Upper lobe of right lung (tissue), 1 donor: ENCODE results near the gene IDE. TPM values are rescaled to one million over a fixed set of nuclear protein-coding genes. Genes with fewer than 3 reads are reported as not detected.

Experiments
- ATAC-seq: fragments of 200-7000 bp; cut with Tn5 transposase; one replicate; pipeline ENCODE4 v1.9.1; 2020; ENCODE audit warnings: mild to moderate bottlenecking, moderate library complexity
- DNase-seq: peaks from one replicate; pipeline ENCODE4 v3.0.0-alpha.2; 2020
- H3K27ac ChIP-seq: fragments of 200-600 bp; one replicate; pipeline ENCODE4 v1.8.0; 2022
- H3K27me3 ChIP-seq: fragments of 200-600 bp; one replicate; pipeline ENCODE4 v1.8.0; 2022; ENCODE audit warnings: mild to moderate bottlenecking
- H3K36me3 ChIP-seq: fragments of 200-600 bp; one replicate; pipeline ENCODE4 v1.8.0; 2022
- H3K4me1 ChIP-seq: fragments of 200-600 bp; one replicate; pipeline ENCODE4 v1.8.0; 2022
- H3K4me3 ChIP-seq: fragments of 200-600 bp; one replicate; pipeline ENCODE4 v1.8.0; 2022; ENCODE audit warnings: mild to moderate bottlenecking
- H3K9me3 ChIP-seq: fragments of 200-600 bp; one replicate; pipeline ENCODE4 v1.8.0; 2022
- intact Hi-C: fragments of 100-400 bp; cut with DNase I; formaldehyde crosslinking; loops from one replicate; pipeline ENCODE4 v1.11.0; 2022
- total RNA-seq: library from RNA; stranded (reverse); fragmentation: NEBNext Ultra II Directional; extraction: Animal tissue kit (Norgen Biotek cat#: 25700); gene quantifications from one replicate; pipeline ENCODE4 v1.2.1, GENCODE V29; 2021
- TF ChIP-seq, protein P1 (sequence below): fragments of 200-600 bp; IDR thresholded peaks from one replicate; pipeline ENCODE4 v1.8.0; 2022; ENCODE audit warnings: antibody characterized with exemption
- donor health status: DM: no; HTN: yes; CAD: no; lungs with severe emphysema.

Gene IDE
- total RNA-seq, 1 donor from 2014 or later = 35.2 TPM

DNA sequence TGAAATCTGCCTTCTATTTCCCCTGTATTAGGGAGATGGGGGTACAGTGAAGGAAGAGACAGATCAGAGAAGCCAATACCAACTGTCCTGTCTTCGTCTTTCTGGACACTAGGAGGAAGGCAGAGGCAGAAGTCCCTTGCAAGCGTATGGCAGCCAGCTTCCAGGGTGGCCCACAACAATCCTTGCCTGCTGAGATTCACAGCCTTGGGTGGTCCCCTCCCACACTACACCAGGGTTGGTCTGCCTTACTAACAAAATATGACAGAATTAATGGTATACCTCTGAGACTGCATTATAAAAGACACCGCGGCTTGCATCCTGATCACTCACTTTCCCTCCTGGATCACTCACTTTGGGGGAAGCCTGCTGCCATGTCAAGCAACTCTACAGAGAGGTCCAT is 90.4 kb downstream of the IDE start:
- intact Hi-C loops = no loop called here
- H3K4me3 ChIP-seq = no peak overlapping the region
- TF ChIP-seq, protein P1, sequence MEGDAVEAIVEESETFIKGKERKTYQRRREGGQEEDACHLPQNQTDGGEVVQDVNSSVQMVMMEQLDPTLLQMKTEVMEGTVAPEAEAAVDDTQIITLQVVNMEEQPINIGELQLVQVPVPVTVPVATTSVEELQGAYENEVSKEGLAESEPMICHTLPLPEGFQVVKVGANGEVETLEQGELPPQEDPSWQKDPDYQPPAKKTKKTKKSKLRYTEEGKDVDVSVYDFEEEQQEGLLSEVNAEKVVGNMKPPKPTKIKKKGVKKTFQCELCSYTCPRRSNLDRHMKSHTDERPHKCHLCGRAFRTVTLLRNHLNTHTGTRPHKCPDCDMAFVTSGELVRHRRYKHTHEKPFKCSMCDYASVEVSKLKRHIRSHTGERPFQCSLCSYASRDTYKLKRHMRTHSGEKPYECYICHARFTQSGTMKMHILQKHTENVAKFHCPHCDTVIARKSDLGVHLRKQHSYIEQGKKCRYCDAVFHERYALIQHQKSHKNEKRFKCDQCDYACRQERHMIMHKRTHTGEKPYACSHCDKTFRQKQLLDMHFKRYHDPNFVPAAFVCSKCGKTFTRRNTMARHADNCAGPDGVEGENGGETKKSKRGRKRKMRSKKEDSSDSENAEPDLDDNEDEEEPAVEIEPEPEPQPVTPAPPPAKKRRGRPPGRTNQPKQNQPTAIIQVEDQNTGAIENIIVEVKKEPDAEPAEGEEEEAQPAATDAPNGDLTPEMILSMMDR = no peak
- no peaks in the 10 kb centered on the region for H3K4me1 ChIP-seq
- H3K9me3 ChIP-seq = no peaks in the 10 kb centered on the region
- H3K36me3 ChIP-seq = peaks cover 86% of the 10 kb centered on the region
- no peaks in the 10 kb centered on the region for H3K27me3 ChIP-seq
- H3K27ac ChIP-seq = no peak overlapping the region
- ATAC-seq (no peak), DNase-seq (no peak)

DNA sequence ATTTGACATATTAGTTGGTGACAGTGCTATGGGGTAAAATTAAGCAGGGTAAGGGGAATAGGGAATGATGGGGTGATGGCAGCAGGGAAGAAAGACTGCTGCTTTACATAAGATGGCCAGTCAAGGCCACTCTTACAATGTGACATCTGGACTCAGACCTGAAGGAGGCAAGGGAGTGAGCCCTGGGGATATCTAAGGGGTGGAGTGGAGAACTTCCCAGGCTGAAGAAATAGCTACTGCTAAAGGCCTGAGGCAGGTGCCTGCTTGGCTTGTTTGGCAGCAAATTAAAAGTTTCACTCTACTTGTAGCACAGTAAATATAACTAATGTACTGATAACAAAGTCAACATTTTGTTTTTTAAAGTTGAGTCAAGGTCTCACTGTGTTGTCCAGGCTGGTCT is 93.5 kb downstream of the IDE start:
- intact Hi-C loops = no loop called here
- H3K4me3 ChIP-seq = no peak overlapping the region
- peaks cover 82% of the 10 kb centered on the region for H3K36me3 ChIP-seq
- DNase-seq (no peak), ATAC-seq (no peak)
- H3K9me3 ChIP-seq = no peaks in the 10 kb centered on the region
- no peaks in the 10 kb centered on the region for H3K27me3 ChIP-seq
- TF ChIP-seq, protein P1 = no peak
- no peaks in the 10 kb centered on the region for H3K4me1 ChIP-seq
- no peak overlapping the region for H3K27ac ChIP-seq

DNA sequence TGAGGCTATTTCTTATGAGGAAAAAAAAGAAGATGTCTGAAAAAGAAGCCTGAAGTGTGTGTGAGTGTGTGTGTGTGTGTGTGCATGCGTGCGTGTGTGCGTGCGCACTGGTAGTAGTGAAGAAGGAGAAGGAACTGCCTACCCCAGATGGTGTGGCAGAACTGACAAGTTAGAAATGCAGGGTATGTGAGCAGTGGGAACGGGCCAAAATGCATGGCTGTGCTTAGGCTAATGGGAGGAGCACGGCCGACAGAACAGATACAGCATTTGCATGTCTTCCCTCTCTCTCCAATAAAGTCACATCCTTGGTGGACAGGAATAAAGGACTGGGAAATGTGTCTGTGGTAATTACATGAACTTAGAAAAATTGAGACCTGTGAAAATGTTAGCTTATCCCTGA is 94.3 kb downstream of the IDE start:
- H3K4me3 ChIP-seq = no peak overlapping the region
- no peaks in the 10 kb centered on the region for H3K27me3 ChIP-seq
- no peak overlapping the region for H3K27ac ChIP-seq
- no peaks in the 10 kb centered on the region for H3K9me3 ChIP-seq
- intact Hi-C loops = no loop called here
- TF ChIP-seq, protein P1 = no peak
- DNase-seq = no peak
- no peaks in the 10 kb centered on the region for H3K4me1 ChIP-seq
- H3K36me3 ChIP-seq = peaks cover 87% of the 10 kb centered on the region
- no peak for ATAC-seq

DNA sequence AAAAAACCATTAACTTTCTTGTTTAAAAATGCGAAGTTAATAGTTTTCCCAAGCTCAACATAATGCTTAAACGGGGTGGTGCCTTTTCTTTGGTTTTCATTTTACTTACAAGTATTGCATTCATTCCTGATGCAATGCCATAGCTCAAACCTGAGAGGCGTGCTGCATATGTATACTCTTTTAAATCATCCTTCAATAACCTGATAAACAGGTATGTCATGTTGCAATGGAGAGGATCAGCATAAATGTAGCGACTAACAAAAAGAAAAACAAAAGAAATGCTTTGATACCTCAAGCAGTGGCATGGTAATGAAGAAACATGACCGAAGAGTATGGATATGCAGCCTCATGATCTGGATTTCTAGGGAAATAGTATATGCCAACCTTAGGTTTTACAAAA is 95.4 kb downstream of the IDE start:
- Histone ChIP-seq H3K27ac (no peak overlapping the region), H3K4me1 (no peaks in the 10 kb centered on the region), H3K27me3 (no peaks in the 10 kb centered on the region), H3K9me3 (no peaks in the 10 kb centered on the region), H3K4me3 (no peak overlapping the region), H3K36me3 (peaks cover 87% of the 10 kb centered on the region)
- no peak for ATAC-seq
- TF ChIP-seq, protein P1 = no peak
- no peak for DNase-seq
- intact Hi-C loops = no loop called here

DNA sequence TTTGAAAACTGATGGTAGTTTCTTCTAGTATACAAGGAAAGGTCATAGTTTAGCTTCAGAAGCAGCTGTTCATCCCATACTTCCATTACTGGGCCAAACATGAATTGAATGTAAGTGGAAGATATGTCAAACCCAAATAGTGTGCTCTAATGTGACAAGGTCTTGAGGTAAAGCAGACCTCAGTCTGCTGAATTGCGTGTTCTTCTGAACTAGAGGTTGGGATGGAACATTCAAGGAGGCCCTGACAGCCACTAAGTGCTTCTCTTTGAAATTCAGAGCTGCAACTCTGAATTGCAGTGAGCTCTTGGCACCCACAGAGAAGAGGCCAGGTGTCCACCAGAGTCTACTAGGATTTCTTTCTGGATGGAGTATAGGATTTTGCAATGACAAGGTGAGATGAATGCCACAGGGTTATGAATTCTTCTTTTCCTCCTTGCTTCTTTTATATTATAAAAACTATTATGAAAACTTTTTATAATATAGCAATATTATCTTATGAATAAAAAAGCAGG is 98.5 kb downstream of the IDE start:
- TF ChIP-seq, protein P1 = no peak
- Histone ChIP-seq H3K36me3 (peaks cover 65% of the 10 kb centered on the region), H3K27me3 (no peaks in the 10 kb centered on the region), H3K4me3 (no peak overlapping the region), H3K27ac (no peak overlapping the region), H3K4me1 (no peaks in the 10 kb centered on the region), H3K9me3 (no peaks in the 10 kb centered on the region)
- ATAC-seq (no peak), DNase-seq (no peak)
- intact Hi-C loops = no loop called here

DNA sequence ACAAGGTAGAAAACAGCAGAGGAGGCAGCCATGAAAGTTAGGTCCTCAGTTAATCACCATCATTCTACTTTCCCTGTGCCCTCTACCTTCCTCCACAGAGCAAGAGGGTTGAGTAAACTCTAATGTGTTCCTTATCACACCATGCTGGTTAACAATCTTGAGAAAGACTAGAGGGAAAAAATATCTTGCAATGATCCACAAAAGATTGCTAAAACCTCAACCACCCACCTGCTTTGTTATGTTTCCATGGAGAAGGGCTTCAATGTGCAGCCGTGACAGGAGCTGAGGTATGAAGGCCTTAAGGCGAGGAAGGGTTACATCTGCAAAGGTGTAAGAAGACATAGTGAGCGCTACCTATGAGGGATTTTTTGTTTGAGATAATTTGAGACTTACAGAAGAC is 103.9 kb downstream of the IDE start:
- Histone ChIP-seq H3K4me3 (no peak overlapping the region), H3K36me3 (peaks cover 68% of the 10 kb centered on the region), H3K27me3 (no peaks in the 10 kb centered on the region), H3K4me1 (no peaks in the 10 kb centered on the region), H3K27ac (no peak overlapping the region), H3K9me3 (no peaks in the 10 kb centered on the region)
- no peak for DNase-seq
- no peak for ATAC-seq
- TF ChIP-seq, protein P1 = no peak
- intact Hi-C loops = no loop called here
